Adrenal gland (tissue), 5 donors: Measurements from ENCODE around the gene SIGLEC5.

Experiments
- POLR2A ChIP-seq, 2 donors: fragments of 450-650 bp; IDR thresholded peaks; one replicate each; pipeline ENCODE4 v1.6.1; 2017; ENCODE audit warnings: antibody characterized with exemption in 2 of 2, mild to moderate bottlenecking in 2 of 2, moderate library complexity in 1 of 2
- TF ChIP-seq, protein P1 (sequence below), 6 experiments: fragments of 450-650 bp in 4 of 6; fragments of 200-600 bp in 2 of 6; sonication (generic) in 1 of 6; IDR thresholded peaks; 1 replicate in 5 of 6; 2 replicates in 1 of 6; pipeline versions ENCODE4 v1.5.1 to v1.8.0; 2016 to 2021; ENCODE audit warnings: antibody characterized with exemption in 6 of 6, mild to moderate bottlenecking in 2 of 6, moderate library complexity in 1 of 6
- donor health status: DM: no; HTN: no; CAD: no.

DNA sequence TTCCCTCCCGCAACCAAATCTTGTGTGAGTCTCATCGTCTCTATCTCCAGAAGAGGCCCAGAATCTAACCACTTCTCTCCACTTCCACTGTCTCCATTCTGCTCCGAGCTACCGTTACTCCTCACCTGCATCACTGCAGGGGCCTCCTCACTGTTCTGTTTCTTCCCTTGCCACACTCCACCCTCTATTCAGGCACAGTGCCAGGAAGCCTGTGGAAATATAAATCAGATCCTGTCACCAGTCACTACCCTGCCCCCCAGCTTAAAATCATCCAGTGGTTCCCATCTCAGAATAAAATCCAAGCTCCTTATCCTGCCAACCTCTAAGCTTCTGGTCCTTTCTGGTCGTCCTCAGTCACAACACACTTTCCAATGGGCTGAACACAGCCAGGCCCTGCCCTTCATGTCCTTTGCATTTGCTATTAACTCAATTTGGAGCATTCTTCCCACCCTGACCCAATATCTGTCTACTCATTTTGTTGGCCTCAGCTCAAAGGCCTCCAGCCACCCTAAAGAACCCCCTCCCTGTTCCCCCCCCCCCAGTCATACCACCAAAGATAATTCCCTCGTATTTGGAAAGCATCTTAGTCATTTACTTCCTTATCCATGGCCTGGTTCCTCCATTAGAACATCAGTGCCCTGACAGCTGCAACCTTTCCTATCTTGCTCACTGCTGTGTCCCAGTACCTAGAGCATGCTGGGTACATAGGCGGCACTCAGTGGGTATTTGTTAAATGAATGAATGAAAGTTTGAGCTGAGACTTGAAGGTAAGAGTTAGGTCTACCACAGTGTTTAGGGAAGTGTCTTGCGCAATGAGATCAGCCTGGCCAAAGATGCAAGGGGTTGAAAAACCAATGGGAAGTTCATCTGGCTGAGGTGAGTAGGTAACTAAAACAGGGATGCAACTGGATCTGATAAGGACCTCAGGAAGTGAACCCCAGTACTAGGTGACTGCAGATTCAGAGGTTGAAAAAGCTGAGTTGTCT, 34.7 kb downstream of the SIGLEC5 start:
- TF ChIP-seq, protein P1, sequence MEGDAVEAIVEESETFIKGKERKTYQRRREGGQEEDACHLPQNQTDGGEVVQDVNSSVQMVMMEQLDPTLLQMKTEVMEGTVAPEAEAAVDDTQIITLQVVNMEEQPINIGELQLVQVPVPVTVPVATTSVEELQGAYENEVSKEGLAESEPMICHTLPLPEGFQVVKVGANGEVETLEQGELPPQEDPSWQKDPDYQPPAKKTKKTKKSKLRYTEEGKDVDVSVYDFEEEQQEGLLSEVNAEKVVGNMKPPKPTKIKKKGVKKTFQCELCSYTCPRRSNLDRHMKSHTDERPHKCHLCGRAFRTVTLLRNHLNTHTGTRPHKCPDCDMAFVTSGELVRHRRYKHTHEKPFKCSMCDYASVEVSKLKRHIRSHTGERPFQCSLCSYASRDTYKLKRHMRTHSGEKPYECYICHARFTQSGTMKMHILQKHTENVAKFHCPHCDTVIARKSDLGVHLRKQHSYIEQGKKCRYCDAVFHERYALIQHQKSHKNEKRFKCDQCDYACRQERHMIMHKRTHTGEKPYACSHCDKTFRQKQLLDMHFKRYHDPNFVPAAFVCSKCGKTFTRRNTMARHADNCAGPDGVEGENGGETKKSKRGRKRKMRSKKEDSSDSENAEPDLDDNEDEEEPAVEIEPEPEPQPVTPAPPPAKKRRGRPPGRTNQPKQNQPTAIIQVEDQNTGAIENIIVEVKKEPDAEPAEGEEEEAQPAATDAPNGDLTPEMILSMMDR (IDR thresholded peaks at IDR 0.05) = no peak
- TF ChIP-seq POLR2A (IDR thresholded peaks at IDR 0.05) = no peak
